Measurements from ENCODE around the gene HMOX1. TPM values are rescaled to one million over a fixed set of nuclear protein-coding genes. Genes with fewer than 3 reads are reported as not detected.

HMOX1 gene
- total RNA-seq, 2 experiments from 2014 or later, result 0.22 TPM; not detected in 1

DNA sequence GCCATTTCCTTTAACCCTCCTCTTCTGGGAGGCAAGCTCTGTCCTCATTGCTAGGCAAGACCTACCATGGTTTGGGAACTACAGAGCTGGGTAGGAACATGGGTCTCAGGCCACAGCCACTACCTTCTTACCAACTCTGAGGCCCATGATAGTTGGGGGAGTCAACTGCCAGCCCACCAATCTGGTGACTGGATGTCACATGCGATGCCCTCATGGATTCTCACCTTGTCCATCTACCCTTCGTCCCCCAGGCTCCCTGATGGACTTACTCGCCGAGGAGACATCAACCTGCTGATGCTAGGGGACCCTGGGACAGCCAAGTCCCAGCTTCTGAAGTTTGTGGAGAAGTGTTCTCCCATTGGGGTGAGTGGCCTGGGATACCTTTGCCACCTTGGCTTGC, 32.7 kb downstream of the HMOX1 start:
- Mint-ChIP-seq H3K27me3 (no peaks in the 10 kb centered on the region), H3K27ac (no peak overlapping the region), H3K36me3 (ENCODE audit: low read depth) (peaks cover 70% of the 10 kb centered on the region), H3K4me1 (ENCODE audit: low read depth) (peaks cover 18% of the 10 kb centered on the region), H3K4me3 (no peak overlapping the region), H3K9me3 (no peaks in the 10 kb centered on the region)
- ATAC-seq (no peak), DNase-seq (no peak)
- ChIA-PET CTCF (interaction anchor here (1.4 kb wide), 1 partner anchor 17 kb away, joined by 4 read pairs; no protein-coding TSS in a partner anchor), POLR2A (interaction anchor here (8.9 to 16.3 kb wide), 2 partner anchors 11 kb away, joined by 125 to 237 read pairs; partner anchors contain the start of gene MCM5)
- intact Hi-C loops (cut with micrococcal nuclease), result no loop called here
- TF ChIP-seq, protein P1, sequence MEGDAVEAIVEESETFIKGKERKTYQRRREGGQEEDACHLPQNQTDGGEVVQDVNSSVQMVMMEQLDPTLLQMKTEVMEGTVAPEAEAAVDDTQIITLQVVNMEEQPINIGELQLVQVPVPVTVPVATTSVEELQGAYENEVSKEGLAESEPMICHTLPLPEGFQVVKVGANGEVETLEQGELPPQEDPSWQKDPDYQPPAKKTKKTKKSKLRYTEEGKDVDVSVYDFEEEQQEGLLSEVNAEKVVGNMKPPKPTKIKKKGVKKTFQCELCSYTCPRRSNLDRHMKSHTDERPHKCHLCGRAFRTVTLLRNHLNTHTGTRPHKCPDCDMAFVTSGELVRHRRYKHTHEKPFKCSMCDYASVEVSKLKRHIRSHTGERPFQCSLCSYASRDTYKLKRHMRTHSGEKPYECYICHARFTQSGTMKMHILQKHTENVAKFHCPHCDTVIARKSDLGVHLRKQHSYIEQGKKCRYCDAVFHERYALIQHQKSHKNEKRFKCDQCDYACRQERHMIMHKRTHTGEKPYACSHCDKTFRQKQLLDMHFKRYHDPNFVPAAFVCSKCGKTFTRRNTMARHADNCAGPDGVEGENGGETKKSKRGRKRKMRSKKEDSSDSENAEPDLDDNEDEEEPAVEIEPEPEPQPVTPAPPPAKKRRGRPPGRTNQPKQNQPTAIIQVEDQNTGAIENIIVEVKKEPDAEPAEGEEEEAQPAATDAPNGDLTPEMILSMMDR (IDR thresholded peaks at IDR 0.05), result no peak

DNA sequence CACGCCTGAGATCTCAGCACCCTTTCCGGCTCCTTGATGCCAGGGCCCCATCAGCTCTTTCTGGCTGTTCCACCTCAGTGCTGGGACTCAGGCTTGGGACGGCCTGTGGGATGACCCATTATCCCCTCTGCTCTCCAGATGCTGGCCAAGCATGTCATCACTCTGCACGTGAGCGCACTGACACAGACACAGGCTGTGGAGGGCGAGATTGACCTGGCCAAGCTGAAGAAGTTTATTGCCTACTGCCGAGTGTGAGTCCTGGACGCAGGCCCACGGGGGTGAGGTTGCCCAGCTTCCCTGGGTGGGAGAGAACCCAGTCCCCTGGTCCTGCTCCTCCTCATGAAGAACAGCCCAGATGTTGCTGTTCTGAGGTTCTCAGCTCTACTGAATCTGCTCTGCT, 36.7 kb downstream of the HMOX1 start:
- Mint-ChIP-seq H3K9me3 (no peaks in the 10 kb centered on the region), H3K4me1 (ENCODE audit: low read depth) (no peaks in the 10 kb centered on the region), H3K27me3 (no peaks in the 10 kb centered on the region), H3K36me3 (ENCODE audit: low read depth) (peaks cover 58% of the 10 kb centered on the region), H3K4me3 (no peak overlapping the region), H3K27ac (no peak overlapping the region)
- TF ChIP-seq, protein P1 (IDR thresholded peaks at IDR 0.05), result no peak
- intact Hi-C loops (cut with micrococcal nuclease), result no loop called here
- no peak for ATAC-seq
- ChIA-PET CTCF (interaction anchor here (0.9 to 1.3 kb wide), 2 partner anchors 13 to 66 kb away, joined by 3 to 6 read pairs; no protein-coding TSS in a partner anchor), POLR2A (interaction anchor here (1.2 to 16.6 kb wide), 3 partner anchors 9 to 66 kb away, joined by 3 to 237 read pairs (median 4); no protein-coding TSS in a partner anchor)
- no peak for DNase-seq

DNA sequence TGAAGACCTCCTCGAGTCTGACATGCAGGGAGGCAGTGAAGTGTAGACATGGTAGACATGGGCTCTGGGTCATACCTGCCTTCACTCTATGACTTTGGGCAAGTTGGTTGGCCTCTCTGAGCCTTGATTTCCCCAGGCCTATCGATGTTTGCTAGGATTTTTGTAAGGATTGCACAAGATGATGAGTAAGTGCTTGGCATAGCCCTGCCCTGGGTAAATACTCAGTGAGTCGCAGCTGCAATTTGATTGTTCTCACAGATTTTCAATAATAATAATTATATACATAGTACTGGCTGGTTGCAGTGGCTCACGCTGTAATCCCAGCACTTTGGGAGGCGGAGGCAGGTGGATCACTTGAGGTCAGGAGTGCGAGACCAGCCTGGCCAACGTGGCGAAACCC, 37.2 kb downstream of the HMOX1 start:
- intact Hi-C loops (cut with micrococcal nuclease), result no loop called here
- Mint-ChIP-seq H3K4me1 (ENCODE audit: low read depth) (no peaks in the 10 kb centered on the region), H3K4me3 (no peak overlapping the region), H3K27me3 (no peaks in the 10 kb centered on the region), H3K9me3 (no peaks in the 10 kb centered on the region), H3K36me3 (ENCODE audit: low read depth) (peaks cover 60% of the 10 kb centered on the region), H3K27ac (no peak overlapping the region)
- ATAC-seq (no peak), DNase-seq (no peak)
- POLR2A ChIA-PET, result interaction anchor here (1.2 to 16.6 kb wide), 2 partner anchors 10 to 16 kb away, joined by 4 to 237 read pairs; no protein-coding TSS in a partner anchor
- TF ChIP-seq, protein P1 (IDR thresholded peaks at IDR 0.05), result no peak
- CTCF ChIA-PET, result interaction anchor here (1.3 to 3.7 kb wide), 2 partner anchors 13 kb away, joined by 6 to 29 read pairs; no protein-coding TSS in a partner anchor

DNA sequence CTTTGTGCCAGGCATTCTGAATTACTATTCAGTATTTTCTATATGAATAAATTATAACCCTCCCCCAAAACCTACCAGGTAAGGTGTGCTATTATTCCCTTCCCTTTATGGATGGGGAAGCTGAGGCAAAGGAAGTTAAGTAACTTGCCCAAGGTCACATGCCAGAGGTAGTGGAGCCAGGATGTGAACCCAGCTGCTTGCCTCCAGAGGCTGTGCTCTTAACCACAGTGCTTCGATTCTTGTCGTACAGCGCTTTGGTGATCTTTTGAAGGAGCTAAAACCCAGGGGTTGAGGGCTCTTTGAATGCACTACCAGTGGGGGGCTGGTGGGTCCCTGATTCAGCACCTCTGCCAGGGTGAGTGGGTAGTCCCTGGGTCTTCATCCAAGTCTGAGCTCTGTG, 37.8 kb downstream of the HMOX1 start:
- ATAC-seq (no peak), DNase-seq (no peak)
- Mint-ChIP-seq H3K36me3 (ENCODE audit: low read depth) (peaks cover 56% of the 10 kb centered on the region), H3K27ac (no peak overlapping the region), H3K4me1 (ENCODE audit: low read depth) (no peaks in the 10 kb centered on the region), H3K4me3 (no peak overlapping the region), H3K27me3 (no peaks in the 10 kb centered on the region), H3K9me3 (no peaks in the 10 kb centered on the region)
- POLR2A ChIA-PET, result interaction anchor here (16.6 kb wide), 1 partner anchor 10 kb away, joined by 237 read pairs; no protein-coding TSS in a partner anchor
- TF ChIP-seq, protein P1 (IDR thresholded peaks at IDR 0.05), result no peak
- CTCF ChIA-PET, result interaction anchor here (0.8 to 3.7 kb wide), 3 partner anchors 8 to 12 kb away, joined by 3 to 29 read pairs (median 4); no protein-coding TSS in a partner anchor
- intact Hi-C loops (cut with micrococcal nuclease), result no loop called here

DNA sequence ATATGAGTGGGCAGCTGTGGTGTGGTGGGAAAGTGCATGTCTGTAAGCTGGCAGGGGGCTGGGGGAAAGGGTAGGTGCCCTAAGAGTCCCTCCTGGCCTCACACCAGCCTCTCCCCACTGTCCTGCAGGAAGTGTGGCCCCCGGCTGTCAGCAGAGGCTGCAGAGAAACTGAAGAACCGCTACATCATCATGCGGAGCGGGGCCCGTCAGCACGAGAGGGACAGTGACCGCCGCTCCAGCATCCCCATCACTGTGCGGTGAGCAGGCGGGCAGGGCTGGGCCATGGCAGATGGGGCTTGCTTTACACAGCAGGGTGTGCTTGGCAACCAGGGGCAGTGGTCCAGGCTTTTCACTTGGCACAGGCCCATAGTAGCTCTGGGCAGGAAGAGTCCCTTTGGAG, 38.9 kb downstream of the HMOX1 start:
- intact Hi-C loops (cut with micrococcal nuclease), result no loop called here
- DNase-seq (no peak), ATAC-seq (no peak)
- H3K9me3 Mint-ChIP-seq, result no peaks in the 10 kb centered on the region
- no peak overlapping the region for H3K4me3 Mint-ChIP-seq
- peaks cover under 1% of the 10 kb centered on the region for H3K4me1 Mint-ChIP-seq (ENCODE audit: low read depth)
- no peak overlapping the region for H3K27ac Mint-ChIP-seq
- no peaks in the 10 kb centered on the region for H3K27me3 Mint-ChIP-seq
- TF ChIP-seq, protein P1 (IDR thresholded peaks at IDR 0.05), result no peak
- peaks cover 57% of the 10 kb centered on the region for H3K36me3 Mint-ChIP-seq (ENCODE audit: low read depth)
- ChIA-PET POLR2A (interaction anchor here (2.4 to 16.6 kb wide), 2 partner anchors 11 kb away, joined by 9 to 237 read pairs; no protein-coding TSS in a partner anchor), CTCF (interaction anchor here (1.6 to 3.7 kb wide), 2 partner anchors 10 to 11 kb away, joined by 4 to 29 read pairs; no protein-coding TSS in a partner anchor)
